GM19023 (cell line): ENCODE results near the gene GMPPB.

ENCODE experiments used
- ATAC-seq: cut with Tn5 transposase; IDR thresholded peaks from one replicate; pipeline ENCODE4 v1.9.1; 2021; ENCODE audit warnings: mild to moderate bottlenecking, moderate library complexity; ENCODE audit not compliant: unreplicated experiment

GMPPB gene

GRCh38 chr3:49729966-49730609, 6.3 kb upstream of the GMPPB start:
- ATAC-seq: no peak

- no peak for ATAC-seq
These were observed 4.2 kb upstream of the GMPPB start for GRCh38 chr3:49727924-49728361.

- ATAC-seq: no peak
These were observed 3.6 kb upstream of the GMPPB start for GRCh38 chr3:49727154-49727923.

- ATAC-seq: no peak
These were observed 2.3 kb upstream of the GMPPB start for GRCh38 chr3:49725906-49726681.

- ATAC-seq: no peak
These were observed 835 bp upstream of the GMPPB start for GRCh38 chr3:49724586-49724985.

- ATAC-seq: no peak
These were observed 489 bp downstream of the GMPPB start for GRCh38 chr3:49723296-49723627.

GRCh38 chr3:49722896-49723295, 855 bp downstream of the GMPPB start:
- no peak for ATAC-seq

- ATAC-seq: no peak
These were observed 1.6 kb downstream of the GMPPB start for GRCh38 chr3:49721896-49722781.

GRCh38 chr3:49721596-49721895, 2.2 kb downstream of the GMPPB start:
- no peak for ATAC-seq

- no peak for ATAC-seq
These were observed 2.7 kb downstream of the GMPPB start for GRCh38 chr3:49720855-49721595.

GRCh38 chr3:49719214-49719884, 4.4 kb downstream of the GMPPB start, which contains the start of gene AMIGO3:
TSS of gene AMIGO3 (minus strand) at chr3:49719684. CDS start at chr3:49719465, 219 bp downstream.
- peak; percentile 47 for ATAC-seq

- no peak for ATAC-seq
These were observed 4.9 kb downstream of the GMPPB start for GRCh38 chr3:49718858-49719213.

GRCh38 chr3:49717959-49718857, 5.5 kb downstream of the GMPPB start:
- no peak for ATAC-seq

GRCh38 chr3:49717211-49717958, 6.4 kb downstream of the GMPPB start:
- ATAC-seq: no peak

GRCh38 chr3:49716691-49717210, 7.0 kb downstream of the GMPPB start:
- no peak for ATAC-seq

GRCh38 chr3:49716169-49716568, 7.6 kb downstream of the GMPPB start:
- ATAC-seq: no peak

- no peak for ATAC-seq
These were observed 8.1 kb downstream of the GMPPB start for GRCh38 chr3:49715611-49716121.
